Hepatocyte (in vitro differentiated cells): ENCODE data around the gene ROBO1. TPM values are rescaled to one million over a fixed set of nuclear protein-coding genes. Genes with fewer than 3 reads are reported as not detected.

Experiments used
- DNase-seq: peaks from one replicate; pipeline ENCODE4 v3.0.0-alpha.2; 2016; ENCODE audit warnings: low spot score
- H2AFZ ChIP-seq: fragments of 200-600 bp; sonication (generic); 2 replicates; pipeline ENCODE4 v1.6.0; 2016; ENCODE audit warnings: antibody characterized with exemption, mild to moderate bottlenecking
- H3K27ac ChIP-seq: fragments of 200-600 bp; sonication (generic); 2 replicates; pipeline ENCODE4 v1.5.1; 2016; ENCODE audit warnings: mild to moderate bottlenecking
- H3K27me3 ChIP-seq: fragments of 200-600 bp; sonication (generic); 2 replicates; pipeline ENCODE4 v1.6.1; 2016
- H3K36me3 ChIP-seq: fragments of 200-600 bp; sonication (generic); replicated peaks from 2 replicates; pipeline ENCODE4 v1.5.1; 2016; ENCODE audit warnings: low read depth; ENCODE audit not compliant: insufficient read depth
- H3K4me1 ChIP-seq: fragments of 200-600 bp; sonication (generic); 2 replicates; pipeline ENCODE4 v1.5.1; 2016; ENCODE audit warnings: mild to moderate bottlenecking, moderate library complexity; ENCODE audit not compliant: insufficient read depth
- H3K4me2 ChIP-seq: fragments of 200-600 bp; sonication (generic); 2 replicates; pipeline ENCODE4 v1.6.0; 2016
- H3K4me3 ChIP-seq: fragments of 200-600 bp; sonication (generic); 2 replicates; pipeline ENCODE4 v1.5.1; 2016; ENCODE audit warnings: mild to moderate bottlenecking
- H3K79me2 ChIP-seq: fragments of 200-600 bp; sonication (generic); 2 replicates; pipeline ENCODE4 v1.6.0; 2017; ENCODE audit warnings: mild to moderate bottlenecking
- H3K9me2 ChIP-seq: fragments of 200-600 bp; sonication (generic); replicated peaks from 2 replicates; pipeline ENCODE4 v1.6.0; 2017; ENCODE audit warnings: mild to moderate bottlenecking; ENCODE audit not compliant: insufficient read depth
- H3K9me3 ChIP-seq: fragments of 200-600 bp; sonication (generic); 2 replicates; pipeline ENCODE4 v1.5.1; 2016; ENCODE audit warnings: low read depth, mild to moderate bottlenecking
- H4K20me1 ChIP-seq: fragments of 200-600 bp; sonication (generic); 2 replicates; pipeline ENCODE4 v1.6.0; 2016; ENCODE audit warnings: mild to moderate bottlenecking; ENCODE audit not compliant: insufficient read depth, poor library complexity, severe bottlenecking
- CTCF ChIP-seq: fragments of 200-600 bp; sonication (generic); IDR thresholded peaks from 2 replicates; pipeline ENCODE4 v1.5.1; 2016; ENCODE audit warnings: antibody characterized with exemption, mild to moderate bottlenecking; ENCODE audit not compliant: poor library complexity
- EZH2 ChIP-seq: fragments of 200-600 bp; sonication (generic); IDR thresholded peaks from 2 replicates; pipeline ENCODE4 v1.6.1; 2016; ENCODE audit warnings: antibody characterized with exemption, mild to moderate bottlenecking, borderline replicate concordance
- EZH2phosphoT487 ChIP-seq: fragments of 200-600 bp; sonication (generic); IDR thresholded peaks from one replicate; pipeline ENCODE4 v1.6.1; 2018; ENCODE audit warnings: antibody characterized with exemption, mild to moderate bottlenecking, low read depth, moderate library complexity; ENCODE audit not compliant: unreplicated experiment, severe bottlenecking
- WGBS: methylation state at CpG from one replicate; pipeline ENCODE4 v1.1.6; 2016; ENCODE audit warnings: low lambda C conversion rate; ENCODE audit errors: missing lambda C conversion rate; 5-methylcytosine and 5-hydroxymethylcytosine counted together
- polyA plus RNA-seq: library from polyadenylated mRNA; unstranded; fragments of >200 nt; fragmentation: Nextera tagmentation; extraction: Ambion mirVana; gene quantifications from 2 replicates; pipeline ENCODE4 v1.2.1, GENCODE V29; 2016
- total RNA-seq: library from RNA; depleted of rRNA; stranded (reverse); fragments of >200 nt; gene quantifications from 2 replicates; pipeline ENCODE4 v1.2.3, GENCODE V29; 2014

ROBO1 gene
- total and polyA plus RNA-seq, 2 experiments from 2014 or later: 13.6 to 44.3 TPM

- no peaks in the 10 kb centered on the region for H3K4me1 ChIP-seq
- no peaks in the 10 kb centered on the region for H3K9me2 ChIP-seq
- no peak overlapping the region for H3K4me2 ChIP-seq
- no peaks in the 10 kb centered on the region for H4K20me1 ChIP-seq
- H3K4me3 ChIP-seq: no peak overlapping the region
- no peak overlapping the region for H2AFZ ChIP-seq
- no peaks in the 10 kb centered on the region for H3K9me3 ChIP-seq
- no peaks in the 10 kb centered on the region for H3K27me3 ChIP-seq
- DNase-seq: no peak
- H3K27ac ChIP-seq: no peak overlapping the region
- peaks cover 12% of the 10 kb centered on the region for H3K79me2 ChIP-seq
- H3K36me3 ChIP-seq: no peaks in the 10 kb centered on the region
- TF ChIP-seq CTCF: no peak
- no peak for TF ChIP-seq EZH2phosphoT487
- no peak for TF ChIP-seq EZH2
- 88% methylated on average over 4 of the region's 4 CpGs for WGBS
These were observed 929.4 kb downstream of the ROBO1 start for GRCh38 chr3:78838362-78838761.

GRCh38 chr3:78834910-78835309 is 932.9 kb downstream of the ROBO1 start:
- Histone ChIP-seq H3K79me2 (peaks cover 12% of the 10 kb centered on the region), H3K4me2 (no peak overlapping the region), H3K36me3 (no peaks in the 10 kb centered on the region), H3K9me2 (no peaks in the 10 kb centered on the region), H2AFZ (no peak overlapping the region), H3K9me3 (no peaks in the 10 kb centered on the region), H3K27ac (no peak overlapping the region), H3K4me1 (peaks cover 3% of the 10 kb centered on the region), H3K27me3 (no peaks in the 10 kb centered on the region), H4K20me1 (no peaks in the 10 kb centered on the region), H3K4me3 (no peak overlapping the region)
- DNase-seq: no peak
- WGBS: 81% methylated on average over 3 of the region's 3 CpGs
- TF ChIP-seq EZH2 (no peak), CTCF (no peak), EZH2phosphoT487 (no peak)

GRCh38 chr3:78832785-78833204 is 935.0 kb downstream of the ROBO1 start:
- H3K9me3 ChIP-seq: no peaks in the 10 kb centered on the region
- H3K4me2 ChIP-seq: peak overlapping the region; percentile 53
- no peaks in the 10 kb centered on the region for H4K20me1 ChIP-seq
- peak overlapping the region; percentile 87 for H3K27ac ChIP-seq
- DNase-seq: peak; percentile 46
- H2AFZ ChIP-seq: no peak overlapping the region
- no peaks in the 10 kb centered on the region for H3K36me3 ChIP-seq
- peaks cover 12% of the 10 kb centered on the region for H3K79me2 ChIP-seq
- peaks cover 3% of the 10 kb centered on the region for H3K4me1 ChIP-seq
- 50% methylated on average over 5 of the region's 5 CpGs for WGBS
- no peak overlapping the region for H3K4me3 ChIP-seq
- H3K27me3 ChIP-seq: no peaks in the 10 kb centered on the region
- no peaks in the 10 kb centered on the region for H3K9me2 ChIP-seq
- no peak for TF ChIP-seq EZH2
- TF ChIP-seq CTCF: no peak
- TF ChIP-seq EZH2phosphoT487: no peak

GRCh38 chr3:78831446-78831972 is 936.3 kb downstream of the ROBO1 start:
- Histone ChIP-seq H3K9me3 (no peaks in the 10 kb centered on the region), H3K4me2 (no peak overlapping the region), H4K20me1 (no peaks in the 10 kb centered on the region), H3K36me3 (no peaks in the 10 kb centered on the region), H3K4me3 (no peak overlapping the region), H3K27me3 (no peaks in the 10 kb centered on the region), H3K79me2 (peaks cover 4% of the 10 kb centered on the region), H3K9me2 (no peaks in the 10 kb centered on the region), H3K27ac (peak overlapping the region; percentile 87), H3K4me1 (peaks cover 3% of the 10 kb centered on the region), H2AFZ (no peak overlapping the region)
- no peak for DNase-seq
- 80% methylated on average over 1 of the region's 1 CpG for WGBS
- TF ChIP-seq EZH2phosphoT487 (no peak), EZH2 (no peak), CTCF (no peak)
